SKM-1 treated with dmso at 0.1 percent for 144 hours (cell line): ENCODE measurements around the gene DLGAP4.

Experiments used
- DNase-seq: peaks from one replicate; lab custom pipeline; 2025; ENCODE audit not compliant: unreplicated experiment; lab: John Stamatoyannopoulos, UW

Gene DLGAP4, protein sequence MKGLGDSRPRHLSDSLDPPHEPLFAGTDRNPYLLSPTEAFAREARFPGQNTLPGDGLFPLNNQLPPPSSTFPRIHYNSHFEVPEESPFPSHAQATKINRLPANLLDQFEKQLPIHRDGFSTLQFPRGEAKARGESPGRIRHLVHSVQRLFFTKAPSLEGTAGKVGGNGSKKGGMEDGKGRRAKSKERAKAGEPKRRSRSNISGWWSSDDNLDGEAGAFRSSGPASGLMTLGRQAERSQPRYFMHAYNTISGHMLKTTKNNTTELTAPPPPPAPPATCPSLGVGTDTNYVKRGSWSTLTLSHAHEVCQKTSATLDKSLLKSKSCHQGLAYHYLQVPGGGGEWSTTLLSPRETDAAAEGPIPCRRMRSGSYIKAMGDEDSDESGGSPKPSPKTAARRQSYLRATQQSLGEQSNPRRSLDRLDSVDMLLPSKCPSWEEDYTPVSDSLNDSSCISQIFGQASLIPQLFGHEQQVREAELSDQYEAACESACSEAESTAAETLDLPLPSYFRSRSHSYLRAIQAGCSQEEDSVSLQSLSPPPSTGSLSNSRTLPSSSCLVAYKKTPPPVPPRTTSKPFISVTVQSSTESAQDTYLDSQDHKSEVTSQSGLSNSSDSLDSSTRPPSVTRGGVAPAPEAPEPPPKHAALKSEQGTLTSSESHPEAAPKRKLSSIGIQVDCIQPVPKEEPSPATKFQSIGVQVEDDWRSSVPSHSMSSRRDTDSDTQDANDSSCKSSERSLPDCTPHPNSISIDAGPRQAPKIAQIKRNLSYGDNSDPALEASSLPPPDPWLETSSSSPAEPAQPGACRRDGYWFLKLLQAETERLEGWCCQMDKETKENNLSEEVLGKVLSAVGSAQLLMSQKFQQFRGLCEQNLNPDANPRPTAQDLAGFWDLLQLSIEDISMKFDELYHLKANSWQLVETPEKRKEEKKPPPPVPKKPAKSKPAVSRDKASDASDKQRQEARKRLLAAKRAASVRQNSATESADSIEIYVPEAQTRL

DNA sequence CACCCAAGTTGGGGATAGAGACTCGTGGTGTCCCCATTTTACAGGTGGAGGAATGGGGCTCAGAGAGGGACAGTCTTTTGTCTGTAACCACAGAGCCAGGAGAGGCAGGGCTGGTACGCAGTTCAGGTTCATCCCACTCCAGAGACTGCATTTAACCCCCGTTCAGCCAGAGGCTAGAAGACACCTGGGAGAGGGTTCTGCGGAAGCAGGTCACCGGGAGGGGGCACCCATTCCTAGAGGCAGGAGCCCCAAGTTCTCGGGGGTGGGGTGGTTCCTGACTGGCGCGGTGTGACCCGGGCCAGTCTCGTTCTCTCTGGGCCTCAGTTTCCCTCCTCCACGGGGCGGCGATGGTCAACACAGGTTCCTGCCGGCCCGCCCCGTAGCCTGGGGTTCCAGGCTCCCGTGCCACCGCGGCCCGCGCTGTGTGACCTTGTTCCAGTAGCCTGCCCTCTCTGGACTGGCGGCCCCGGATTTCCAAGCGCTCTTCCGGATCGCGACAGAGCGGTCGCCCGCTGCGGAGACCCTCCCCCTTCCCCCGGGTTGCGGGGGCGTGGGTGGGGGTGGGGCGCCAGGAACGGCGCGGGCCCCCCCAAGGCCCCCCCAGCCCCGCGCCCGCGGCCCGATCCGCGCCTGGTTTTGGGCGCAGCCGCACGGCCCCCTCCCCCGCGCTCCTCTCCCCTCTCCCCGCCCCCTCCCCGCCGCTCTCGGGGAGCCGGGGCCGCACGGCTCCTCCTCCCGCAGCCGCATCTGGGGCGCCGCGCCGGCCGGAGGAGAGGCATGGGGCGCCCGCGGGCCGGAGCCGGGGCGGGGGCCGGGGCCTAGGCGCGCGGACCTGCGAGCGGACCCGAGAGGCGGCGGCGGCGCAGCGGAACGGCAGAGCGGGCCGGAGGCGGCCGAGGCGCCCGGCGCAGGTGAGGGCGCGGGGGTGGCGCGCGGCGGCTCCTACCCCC, at the start of gene DLGAP4:
TSS of gene DLGAP4 (plus strand) at position 738 of the 950 bp plus-strand sequence. CDS start 125,379 bp downstream, outside the sequence.
- no peak for DNase-seq

DNA sequence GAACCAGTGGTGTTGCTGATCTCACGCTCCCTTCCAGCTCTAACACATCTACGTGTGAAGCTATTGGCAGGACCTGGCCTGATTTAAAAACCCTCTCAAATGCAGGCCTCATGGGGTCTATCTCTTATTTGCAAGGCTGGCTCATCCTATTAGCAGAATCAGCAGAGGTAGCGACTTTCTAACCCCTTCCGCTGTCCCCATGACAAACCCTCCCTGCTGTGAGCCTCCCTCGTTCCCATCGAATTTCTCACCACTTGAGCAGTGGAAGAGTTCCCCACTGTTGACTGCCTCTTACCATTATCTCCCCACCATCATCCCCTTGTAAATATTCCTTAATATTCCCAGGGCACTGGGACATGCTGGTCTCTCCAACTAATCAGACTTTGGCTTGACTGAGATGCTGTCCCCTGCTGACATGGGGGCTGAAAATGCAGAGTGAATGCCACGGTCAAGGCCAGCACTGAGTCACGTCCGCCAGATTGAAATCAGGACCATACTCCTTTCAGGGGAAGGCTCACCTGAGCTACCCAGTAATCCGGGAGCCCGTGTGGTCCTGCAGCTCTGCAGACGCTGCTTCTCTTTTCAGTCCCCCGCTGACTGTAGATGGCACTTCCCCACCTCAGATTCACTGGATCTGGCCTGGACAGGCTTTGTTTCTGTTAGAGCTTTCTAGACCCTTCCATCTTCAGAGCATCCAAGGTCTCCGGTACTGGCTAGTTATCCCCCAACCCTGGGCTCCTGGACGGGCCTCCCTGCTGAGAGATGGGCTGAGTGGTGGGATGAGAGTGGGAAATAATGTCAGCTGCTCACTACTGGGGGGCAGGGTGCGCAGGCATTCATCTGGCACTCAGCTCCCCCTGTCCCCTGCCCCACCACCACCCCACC, 46.7 kb upstream of the DLGAP4 start:
- no peak for DNase-seq

DNA sequence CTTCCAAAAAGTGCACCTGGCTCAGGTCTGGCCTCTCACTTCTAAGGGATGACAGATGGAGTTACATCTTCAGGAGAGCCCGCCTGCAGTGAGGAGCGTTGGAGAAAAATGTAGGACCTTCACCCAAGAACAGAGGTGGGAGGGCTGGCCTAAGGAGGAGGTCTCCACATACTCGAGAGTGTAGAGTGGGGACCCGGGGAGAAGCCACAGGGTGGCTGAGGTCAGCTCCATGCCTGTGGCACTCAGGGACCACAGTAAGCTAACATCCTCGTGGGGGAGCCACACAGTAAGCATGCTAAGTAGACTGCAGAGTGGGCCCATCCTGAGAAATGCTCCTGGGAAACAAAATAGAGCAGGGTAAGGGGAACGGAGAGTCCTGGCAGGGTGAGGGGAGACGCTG, 45.8 kb upstream of the DLGAP4 start:
- no peak for DNase-seq

- no peak for DNase-seq
Measured at GRCh38 chr20:36261389-36262105, 44.6 kb upstream of the DLGAP4 start.

GRCh38 chr20:36262440-36262839, 43.7 kb upstream of the DLGAP4 start:
- DNase-seq = no peak

DNA sequence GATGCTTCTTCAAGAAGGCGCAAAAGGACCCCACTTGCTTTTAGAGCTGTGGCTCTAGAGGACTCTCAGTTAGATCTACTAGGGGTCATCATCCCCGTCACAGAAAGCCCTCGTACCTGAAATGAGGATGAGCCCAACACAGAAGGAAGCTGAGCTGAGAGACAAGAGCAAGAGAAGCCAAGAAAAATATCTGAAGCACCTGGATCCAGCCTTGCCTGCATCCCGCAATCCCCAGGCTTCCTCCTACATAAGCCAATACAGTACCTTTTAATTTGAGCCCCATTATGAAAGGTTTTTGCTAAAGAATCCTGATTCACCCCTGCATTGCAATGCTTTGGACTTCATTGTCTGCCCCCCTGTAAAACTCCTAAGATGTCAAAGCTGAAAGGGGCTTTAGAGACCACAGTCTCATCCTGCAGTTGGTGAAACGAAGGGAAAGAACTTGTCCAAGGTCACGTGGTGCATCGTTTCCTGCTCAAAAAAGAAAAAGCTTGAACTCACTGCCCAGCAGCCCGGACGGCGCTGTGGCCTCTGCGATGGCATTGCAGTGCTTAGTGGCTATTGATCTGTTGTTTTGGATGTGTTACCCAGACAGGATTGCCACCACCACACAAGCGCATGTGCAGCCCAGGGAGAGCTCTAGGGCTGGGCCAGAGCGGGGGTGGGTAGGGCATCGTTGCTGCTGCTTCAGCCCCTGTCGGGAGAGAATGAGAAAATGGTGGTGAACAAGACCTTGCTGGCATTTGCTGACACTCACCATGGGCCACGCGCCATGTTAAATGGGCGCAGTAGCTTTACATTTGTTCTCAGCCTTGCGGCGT, 41.5 kb upstream of the DLGAP4 start:
- DNase-seq = no peak

GRCh38 chr20:36266189-36266588, 40.0 kb upstream of the DLGAP4 start:
- no peak for DNase-seq

- DNase-seq = no peak
Measured at GRCh38 chr20:36267605-36268381, 38.3 kb upstream of the DLGAP4 start.

GRCh38 chr20:36268440-36269342, 37.4 kb upstream of the DLGAP4 start:
- DNase-seq = no peak

DNA sequence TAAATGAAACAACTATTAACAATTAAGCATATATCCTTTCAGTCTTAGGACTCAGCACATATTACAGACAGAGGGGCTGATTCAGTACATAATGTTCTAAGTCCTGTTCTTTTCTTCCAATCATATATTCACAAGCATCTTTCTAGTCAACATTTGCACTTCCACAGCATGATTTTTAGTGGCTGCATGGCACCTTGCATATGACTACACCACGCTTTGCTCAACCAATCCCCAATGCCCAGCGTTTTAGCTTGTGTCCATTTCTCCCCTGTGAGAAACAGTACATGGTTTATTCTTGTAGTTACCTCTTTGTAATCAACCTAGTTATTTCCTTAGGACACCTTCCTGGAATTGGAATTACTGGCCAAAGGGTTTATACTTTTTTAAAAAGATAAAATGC, 36.6 kb upstream of the DLGAP4 start:
- no peak for DNase-seq

DNA sequence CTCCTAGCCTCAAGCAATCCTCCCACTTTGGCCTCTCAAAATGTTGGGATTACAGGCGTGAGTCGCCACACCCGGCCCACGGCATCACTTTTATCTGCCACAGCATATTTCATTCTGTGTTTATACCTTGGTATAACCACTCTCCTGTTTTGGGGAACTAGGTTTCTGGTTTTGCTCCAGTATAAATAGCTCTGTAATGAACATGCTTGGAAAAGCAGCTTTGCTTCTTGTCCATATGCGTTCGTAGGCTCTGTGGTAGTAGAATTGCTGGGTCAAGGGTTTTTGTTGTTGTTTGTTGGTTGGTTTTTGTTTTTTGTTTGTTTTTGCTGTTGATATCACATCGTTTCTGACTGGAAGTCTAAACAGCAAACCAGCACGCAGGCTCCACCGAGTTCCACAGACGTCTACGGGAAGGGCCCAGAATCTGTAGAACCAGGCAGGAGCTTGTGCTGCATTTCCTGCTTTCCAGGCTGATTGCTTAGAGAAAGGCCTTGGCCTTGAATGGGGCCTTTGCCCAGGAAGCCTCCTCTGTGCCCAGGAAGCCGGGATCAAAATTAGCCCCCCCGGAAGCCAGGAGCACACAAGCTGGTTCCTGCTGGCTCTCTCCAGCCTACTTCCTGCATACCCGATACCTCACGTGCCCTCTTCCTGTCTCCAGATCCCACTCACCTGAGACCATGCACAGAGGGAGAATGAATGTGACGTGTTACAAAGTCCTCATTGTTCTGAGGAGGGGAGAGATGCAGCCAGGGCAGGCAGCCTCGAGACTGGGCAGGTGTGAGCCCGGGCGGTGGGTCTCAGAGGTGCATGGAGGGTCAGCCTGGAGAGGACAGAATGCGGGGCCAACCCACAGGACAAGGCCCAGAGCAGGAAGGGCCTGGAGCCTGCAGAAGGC, 35.1 kb upstream of the DLGAP4 start:
- no peak for DNase-seq

GRCh38 chr20:36271639-36272546, 34.2 kb upstream of the DLGAP4 start:
- DNase-seq = no peak

DNA sequence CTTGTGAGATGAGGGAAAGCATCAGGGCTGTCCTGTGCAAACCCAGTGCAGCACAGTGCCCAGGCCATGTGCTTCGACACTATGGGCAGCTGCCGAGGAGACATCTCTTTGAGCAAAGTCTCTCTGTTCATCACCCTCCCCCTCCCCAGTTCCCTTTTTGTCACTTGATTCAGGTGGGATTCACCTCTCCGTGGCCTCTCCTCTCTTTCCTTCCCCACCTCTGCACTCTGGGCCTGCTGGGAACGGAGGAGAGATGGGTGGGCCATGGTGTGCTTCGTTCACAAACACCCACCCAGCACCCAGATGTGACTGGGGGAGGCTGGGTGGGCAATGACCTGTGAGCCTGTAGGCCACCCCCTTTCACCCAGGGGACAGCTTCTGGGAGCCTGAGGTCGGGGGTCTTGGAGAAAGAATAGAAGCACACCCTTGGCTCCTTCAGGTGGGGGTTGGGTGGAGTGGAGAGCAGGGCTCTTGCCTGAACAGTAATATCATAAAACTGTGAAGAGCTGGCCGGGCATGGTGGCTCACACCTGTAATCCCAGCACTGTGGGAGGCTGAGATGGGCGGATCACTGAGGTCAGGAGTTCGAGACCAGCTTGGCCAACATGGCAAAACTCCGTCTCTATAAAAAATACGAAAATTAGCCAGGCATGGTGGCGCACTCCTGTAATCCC, 33.5 kb upstream of the DLGAP4 start:
- DNase-seq = no peak
